HEK293 (cell line): Measurements from ENCODE around the gene ALPG.

Source experiments
- CTCF ChIP-seq: fragments of 450-650 bp; formaldehyde crosslinking; IDR thresholded peaks from 2 replicates; pipeline ENCODE4 v1.5.1; 2016; ENCODE audit warnings: missing biosample characterization, missing genetic modification characterization
- ZFHX2 ChIP-seq: fragments of 450-650 bp; formaldehyde crosslinking; conservative IDR thresholded peaks from 2 replicates; pipeline ENCODE4 v1.5.1; 2016; ENCODE audit warnings: missing biosample characterization, missing genetic modification characterization
- ZNF391 ChIP-seq: fragments of 450-650 bp; formaldehyde crosslinking; IDR thresholded peaks from 2 replicates; pipeline ENCODE4 v1.5.1; 2016; ENCODE audit warnings: low read depth, missing biosample characterization, missing genetic modification characterization, borderline replicate concordance
- ZNF48 ChIP-seq: fragments of 450-650 bp; formaldehyde crosslinking; IDR thresholded peaks from 2 replicates; pipeline ENCODE4 v1.5.1; 2016; ENCODE audit warnings: missing biosample characterization, missing genetic modification characterization

- no peak for TF ChIP-seq CTCF (tag by site-specific recombination)
- TF ChIP-seq ZFHX2 (tag by site-specific recombination) = no peak
- no peak for TF ChIP-seq ZNF48 (tag by site-specific recombination)
- TF ChIP-seq ZNF391 (tag by site-specific recombination) = no peak
Observed at GRCh38 chr2:232432598-232433184, 26.0 kb downstream of the ALPG start.
